HUES6 (cell line): Measurements from ENCODE around the gene HPGDS.

ENCODE experiments used
- H3K27ac ChIP-seq: 2 replicates; pipeline ENCODE4 v1.7.0; 2013; ENCODE audit warnings: low read depth, mild to moderate bottlenecking, low read length, inconsistent platforms
- H3K27me3 ChIP-seq: 2 replicates; pipeline ENCODE4 v1.6.1; 2013; ENCODE audit warnings: low read length; ENCODE audit not compliant: control insufficient read depth, insufficient read depth
- H3K36me3 ChIP-seq: 2 replicates; pipeline ENCODE4 v1.6.1; 2013; ENCODE audit warnings: low read length; ENCODE audit not compliant: control insufficient read depth, insufficient read depth
- H3K4me1 ChIP-seq: 2 replicates; pipeline ENCODE4 v1.6.1; 2013; ENCODE audit warnings: low read length; ENCODE audit not compliant: control insufficient read depth, insufficient read depth
- H3K4me3 ChIP-seq: 2 replicates; pipeline ENCODE4 v1.5.1; 2013; ENCODE audit warnings: low read depth, low read length
- H3K9ac ChIP-seq: one replicate; pipeline ENCODE4 v1.6.1; 2013; ENCODE audit warnings: mild to moderate bottlenecking, low read length
- H3K9me3 ChIP-seq: 2 replicates; pipeline ENCODE4 v1.6.1; 2013; ENCODE audit warnings: low read depth, low read length; ENCODE audit not compliant: control insufficient read depth, insufficient read depth

HPGDS gene

GRCh38 chr4:94253036-94253435 is 89.6 kb downstream of the HPGDS start:
- no peak overlapping the region for H3K27ac ChIP-seq
- H3K9me3 ChIP-seq = no peaks in the 10 kb centered on the region
- H3K9ac ChIP-seq = no peak overlapping the region
- no peaks in the 10 kb centered on the region for H3K27me3 ChIP-seq
- no peaks in the 10 kb centered on the region for H3K4me1 ChIP-seq
- H3K36me3 ChIP-seq = peaks cover 74% of the 10 kb centered on the region
- H3K4me3 ChIP-seq = no peak overlapping the region

- peaks cover 83% of the 10 kb centered on the region for H3K36me3 ChIP-seq
- no peaks in the 10 kb centered on the region for H3K9me3 ChIP-seq
- H3K27ac ChIP-seq = no peak overlapping the region
- no peak overlapping the region for H3K9ac ChIP-seq
- H3K4me3 ChIP-seq = no peak overlapping the region
- no peaks in the 10 kb centered on the region for H3K27me3 ChIP-seq
- no peaks in the 10 kb centered on the region for H3K4me1 ChIP-seq
Measured at GRCh38 chr4:94251094-94251493, 91.5 kb downstream of the HPGDS start.
